Osteoblast (primary cell): ENCODE results near the gene DLG2. TPM values are rescaled to one million over a fixed set of nuclear protein-coding genes. Genes with fewer than 3 reads are reported as not detected.

Source experiments
- DNase-seq: peaks from one replicate; pipeline ENCODE4 v3.0.0; 2011; ENCODE audit warnings: low spot score, mixed read lengths; ENCODE audit not compliant: insufficient read length; ENCODE audit errors: missing footprints
- H2AFZ ChIP-seq: 2 replicates; pipeline ENCODE4 v1.6.0; 2011; ENCODE audit warnings: mild to moderate bottlenecking, low read length
- H3K27ac ChIP-seq: 2 replicates; pipeline ENCODE4 v1.5.1; 2011; ENCODE audit warnings: mild to moderate bottlenecking, low read depth, low read length, moderate library complexity
- H3K27me3 ChIP-seq: 2 replicates; pipeline ENCODE4 v1.6.0; 2012; ENCODE audit warnings: mild to moderate bottlenecking, control low read depth, inconsistent platforms, low read length, moderate library complexity; ENCODE audit not compliant: insufficient read depth
- H3K36me3 ChIP-seq: 2 replicates; pipeline ENCODE4 v1.5.1; 2011; ENCODE audit warnings: mild to moderate bottlenecking, low read length, control low read depth, moderate library complexity; ENCODE audit not compliant: insufficient read depth
- H3K4me1 ChIP-seq: 2 replicates; pipeline ENCODE4 v1.5.1; 2011; ENCODE audit warnings: mild to moderate bottlenecking, low read length, control low read depth, moderate library complexity; ENCODE audit not compliant: insufficient read depth
- H3K4me2 ChIP-seq: 2 replicates; pipeline ENCODE4 v1.6.0; 2011; ENCODE audit warnings: mild to moderate bottlenecking, low read length; ENCODE audit not compliant: insufficient read depth
- H3K4me3 ChIP-seq: fragments of 200-600 bp; sonication (generic); 3 replicates; pipeline ENCODE4 v1.5.1; 2012; ENCODE audit warnings: mild to moderate bottlenecking, low read length, inconsistent platforms; ENCODE audit not compliant: insufficient read depth
- H3K79me2 ChIP-seq: 2 replicates; pipeline ENCODE4 v1.6.0; 2012; ENCODE audit warnings: mild to moderate bottlenecking, low read length, control low read depth, inconsistent platforms; ENCODE audit not compliant: insufficient read depth
- H3K9me3 ChIP-seq: 2 replicates; pipeline ENCODE4 v1.5.1; 2011; ENCODE audit warnings: low read depth, low read length, control low read depth
- H4K20me1 ChIP-seq: 2 replicates; pipeline ENCODE4 v1.6.0; 2012; ENCODE audit warnings: mild to moderate bottlenecking, low read length, control low read depth; ENCODE audit not compliant: insufficient read depth
- CTCF ChIP-seq: IDR thresholded peaks from 2 replicates; pipeline ENCODE4 v1.5.1; 2011; ENCODE audit warnings: mild to moderate bottlenecking, low read depth, low read length, moderate library complexity; ENCODE audit errors: extremely low read depth
- total RNA-seq: library from RNA; depleted of rRNA; stranded (reverse); fragments of >200 nt; gene quantifications from 2 replicates; pipeline ENCODE4 v1.2.3, GENCODE V29; 2012

DLG2 gene
- total RNA-seq, 1 donor: 3.3 TPM

GRCh38 chr11:85295694-85296271 lies 331.4 kb downstream of the DLG2 start:
- TF ChIP-seq CTCF: no peak
- Histone ChIP-seq H3K4me1 (no peaks in the 10 kb centered on the region), H4K20me1 (no peaks in the 10 kb centered on the region), H3K27me3 (no peaks in the 10 kb centered on the region), H3K9me3 (no peaks in the 10 kb centered on the region), H3K4me3 (no peak overlapping the region), H3K79me2 (no peaks in the 10 kb centered on the region), H2AFZ (no peak overlapping the region), H3K4me2 (no peak overlapping the region), H3K27ac (no peak overlapping the region), H3K36me3 (no peaks in the 10 kb centered on the region)
- DNase-seq: no peak

GRCh38 chr11:85281550-85281949 lies 345.6 kb downstream of the DLG2 start:
- Histone ChIP-seq H3K36me3 (no peaks in the 10 kb centered on the region), H3K27ac (no peak overlapping the region), H3K27me3 (no peaks in the 10 kb centered on the region), H3K79me2 (no peaks in the 10 kb centered on the region), H2AFZ (no peak overlapping the region), H3K4me3 (no peak overlapping the region), H3K9me3 (no peaks in the 10 kb centered on the region), H3K4me1 (no peaks in the 10 kb centered on the region), H4K20me1 (no peaks in the 10 kb centered on the region), H3K4me2 (no peak overlapping the region)
- TF ChIP-seq CTCF: no peak
- no peak for DNase-seq

DNA sequence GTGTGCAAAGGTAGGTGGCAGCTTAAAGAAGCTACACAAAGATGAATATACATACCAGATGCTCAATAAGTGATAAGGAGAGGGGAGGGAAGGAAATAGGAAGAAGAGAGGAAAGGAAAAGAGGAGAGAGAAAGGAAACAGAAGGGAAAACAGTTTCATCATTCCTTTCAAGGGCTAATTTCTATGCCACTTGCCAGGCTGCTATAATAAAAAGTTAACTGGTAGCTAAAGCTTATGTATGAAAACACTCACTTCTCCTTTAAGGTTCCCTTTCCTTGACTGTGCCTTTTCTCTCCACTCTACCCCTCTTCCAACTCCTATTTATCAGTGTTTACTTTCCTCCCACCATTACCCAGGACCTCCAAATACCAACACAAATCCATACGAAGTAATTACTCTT lies 347.9 kb downstream of the DLG2 start:
- Histone ChIP-seq H3K79me2 (no peaks in the 10 kb centered on the region), H3K4me3 (no peak overlapping the region)
- no peak for TF ChIP-seq CTCF

DNA sequence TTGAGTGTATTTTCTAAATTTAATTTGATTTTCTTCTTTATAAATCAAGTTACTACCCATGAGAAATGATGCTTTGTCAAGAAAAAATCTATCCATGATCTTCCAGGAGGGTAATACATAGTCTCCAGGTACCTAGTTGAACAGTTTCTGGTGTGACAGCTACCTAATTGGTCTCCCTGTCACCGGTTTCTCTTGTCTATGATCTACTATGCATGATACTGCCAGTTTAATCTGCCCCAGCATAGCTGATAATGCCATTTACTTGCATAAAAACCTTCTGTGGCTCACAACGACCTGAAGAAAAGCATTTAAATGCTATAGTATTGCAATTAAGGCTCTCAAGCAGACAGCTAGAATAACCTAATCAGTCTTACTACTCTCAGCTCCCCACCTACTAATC lies 349.5 kb downstream of the DLG2 start:
- DNase-seq: no peak
- Histone ChIP-seq H3K27ac (no peak overlapping the region), H4K20me1 (no peaks in the 10 kb centered on the region), H3K36me3 (no peaks in the 10 kb centered on the region), H2AFZ (no peak overlapping the region), H3K4me1 (no peaks in the 10 kb centered on the region), H3K4me2 (no peak overlapping the region), H3K79me2 (no peaks in the 10 kb centered on the region), H3K4me3 (no peak overlapping the region), H3K27me3 (no peaks in the 10 kb centered on the region), H3K9me3 (no peaks in the 10 kb centered on the region)
- no peak for TF ChIP-seq CTCF

More for the DNA sequence above, 347.9 kb downstream of the DLG2 start:
- Histone ChIP-seq H3K4me2 (no peak overlapping the region), H4K20me1 (no peaks in the 10 kb centered on the region), H3K27me3 (no peaks in the 10 kb centered on the region), H3K27ac (no peak overlapping the region), H3K4me1 (no peaks in the 10 kb centered on the region), H3K9me3 (no peaks in the 10 kb centered on the region), H3K36me3 (no peaks in the 10 kb centered on the region), H2AFZ (no peak overlapping the region)
- DNase-seq: no peak
